Raji (cell line): ENCODE data around the gene NUP153.

Experiments
- POLR2A ChIP-seq: IDR thresholded peaks from 2 replicates; pipeline ENCODE4 v1.6.1; 2011; ENCODE audit warnings: low read depth, low read length, control low read depth; ENCODE audit not compliant: insufficient read depth

The NUP153 gene

DNA sequence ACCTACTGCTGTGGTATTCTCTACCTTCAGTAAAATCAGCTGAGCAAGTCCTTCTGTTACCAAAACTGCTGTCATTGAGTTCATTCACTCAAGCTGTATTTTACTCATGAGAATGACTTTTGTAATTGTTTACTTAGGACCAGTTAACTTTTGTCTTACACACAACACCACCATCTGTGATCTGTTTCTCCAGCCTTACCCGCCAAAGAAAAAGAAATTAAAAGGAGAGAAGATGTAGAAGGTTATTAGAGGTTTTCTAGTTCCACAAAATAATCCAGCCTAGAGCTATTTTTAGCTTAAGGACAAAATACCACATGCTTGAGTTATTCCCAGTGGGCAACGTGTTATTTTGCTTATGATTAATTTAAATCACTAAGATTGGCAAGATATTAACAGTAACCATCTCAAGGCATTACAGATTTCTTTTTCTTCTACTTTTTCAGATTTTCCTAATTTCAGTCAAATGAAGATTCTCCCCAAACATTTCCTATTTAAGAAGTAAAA, 68.5 kb downstream of the NUP153 start:
- no peak for TF ChIP-seq POLR2A

DNA sequence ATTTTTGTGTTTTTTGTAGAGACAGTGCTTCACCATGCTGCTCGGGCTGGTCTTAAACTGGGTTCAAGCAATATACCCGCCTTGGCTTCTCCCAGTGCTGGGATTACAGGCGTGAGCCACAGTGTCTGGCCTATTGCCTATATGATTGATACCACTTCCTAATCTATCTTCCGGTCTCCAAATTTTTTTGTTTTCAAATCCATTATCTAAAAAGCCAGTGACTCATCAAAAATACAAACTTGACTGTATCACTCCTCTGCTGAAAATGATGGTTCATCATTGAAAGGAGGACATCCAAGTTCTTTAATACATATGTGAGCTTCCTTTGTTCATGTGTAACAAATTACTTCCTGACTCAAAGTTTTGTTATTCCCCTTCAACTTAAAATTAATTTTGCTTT, 71.2 kb downstream of the NUP153 start:
- no peak for TF ChIP-seq POLR2A

DNA sequence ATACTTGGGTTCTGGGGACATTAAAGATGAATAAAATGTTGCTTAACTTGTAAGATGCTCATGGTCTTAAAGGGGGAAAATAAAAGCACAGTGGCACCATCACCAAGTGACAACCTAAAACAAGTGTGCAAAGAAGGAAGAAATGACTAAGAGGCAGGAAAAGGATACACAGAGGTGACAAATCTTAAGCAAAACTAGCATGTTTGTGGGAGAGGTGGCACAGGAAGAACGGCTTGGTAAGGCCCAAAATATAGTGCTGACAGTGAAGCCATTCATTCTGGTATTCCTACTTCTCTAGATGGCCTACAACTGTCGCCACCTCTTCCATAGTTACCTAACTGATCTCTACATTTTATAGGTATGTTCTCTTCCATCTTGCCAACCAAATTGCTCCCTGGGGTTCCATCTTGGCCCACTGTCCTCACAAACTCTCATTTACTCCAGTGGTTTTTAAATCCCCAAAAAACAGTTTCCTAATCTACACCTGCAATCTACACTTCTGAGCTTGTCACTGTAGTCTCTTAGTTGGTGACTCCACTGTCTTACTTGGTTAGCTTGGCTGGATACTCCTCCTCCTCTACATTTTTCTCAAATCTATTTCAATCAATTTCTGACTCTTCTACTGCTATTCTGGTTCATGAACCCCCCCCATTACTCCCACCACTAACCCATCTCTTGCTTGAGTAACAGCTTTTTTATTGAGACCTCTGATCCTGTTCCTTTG, 73.1 kb downstream of the NUP153 start:
- TF ChIP-seq POLR2A = no peak

DNA sequence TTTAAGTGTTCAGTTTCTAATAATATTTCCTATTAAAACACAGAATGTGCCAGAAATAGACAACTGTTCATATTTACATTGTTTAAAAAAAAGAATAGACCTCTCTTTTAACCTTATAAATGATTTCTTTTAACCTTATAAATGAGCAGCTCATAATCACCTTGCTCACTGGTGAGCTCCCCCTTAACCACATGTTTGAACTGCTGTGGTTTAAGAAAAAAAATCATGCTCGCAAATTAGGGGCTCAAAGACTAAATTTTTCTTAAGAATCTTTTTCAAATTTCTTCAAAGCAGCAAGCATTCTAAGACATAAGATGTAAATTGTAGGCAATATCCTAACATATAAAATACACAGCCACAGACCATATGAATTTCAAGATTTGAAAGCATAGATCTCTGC, 73.8 kb downstream of the NUP153 start:
- TF ChIP-seq POLR2A = no peak

DNA sequence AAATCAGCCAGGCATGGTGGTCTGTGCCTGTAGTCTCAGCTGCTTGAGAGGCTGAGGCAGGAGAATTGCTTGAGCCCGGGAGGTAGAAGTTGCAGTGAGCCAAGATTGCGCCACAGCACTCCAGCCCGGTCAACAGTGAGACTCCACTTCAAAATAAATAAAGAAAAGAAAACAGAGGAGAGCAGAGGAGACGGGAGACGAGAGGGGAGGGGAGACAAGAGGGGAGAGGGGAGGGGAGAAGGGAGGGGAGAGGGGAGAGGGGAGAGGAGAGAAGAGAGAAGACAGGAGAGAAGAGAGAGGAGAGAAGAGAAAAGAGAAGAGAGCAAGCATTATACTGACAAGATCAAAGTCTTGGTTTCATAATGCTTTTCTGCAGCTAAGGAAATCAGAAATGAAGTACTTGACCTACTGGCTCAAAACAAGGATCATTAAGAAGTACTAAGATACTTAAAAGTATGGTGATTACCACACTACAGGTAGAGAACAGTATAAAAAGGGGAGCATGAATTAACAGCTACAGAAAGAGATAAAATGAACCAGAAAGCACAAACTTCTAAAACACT, 76.1 kb downstream of the NUP153 start:
- no peak for TF ChIP-seq POLR2A

DNA sequence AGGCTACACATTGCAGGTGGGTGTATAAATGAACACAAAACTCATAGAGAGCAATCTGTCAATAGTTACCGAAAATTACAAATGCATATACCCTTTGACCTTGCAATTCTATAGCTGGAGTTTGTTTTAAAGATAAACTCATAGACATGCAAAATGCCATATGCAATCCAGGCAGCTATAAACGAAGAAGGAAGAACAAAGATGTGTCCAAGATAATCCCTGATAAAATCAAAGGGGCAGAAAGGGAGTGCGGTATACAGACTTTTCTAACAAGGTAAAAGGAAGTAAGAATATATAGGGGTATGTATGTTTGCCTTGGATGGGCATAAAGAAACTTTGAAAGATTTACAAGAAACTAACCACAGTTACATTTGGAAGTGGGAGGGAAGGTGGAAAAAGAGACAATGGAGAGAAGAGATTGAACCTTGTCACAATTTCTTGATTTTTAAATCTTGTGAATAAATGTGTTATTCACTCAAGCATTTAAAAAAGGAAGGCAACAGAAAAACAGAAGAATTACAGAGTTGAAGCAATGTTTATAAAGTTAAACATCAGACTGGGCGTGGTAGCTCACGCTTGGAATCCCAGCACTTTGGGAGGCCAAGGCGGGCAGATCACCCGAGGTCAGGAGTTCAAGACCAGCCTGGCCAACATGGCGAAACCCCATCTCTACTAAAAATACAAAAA, 76.8 kb downstream of the NUP153 start:
- no peak for TF ChIP-seq POLR2A

DNA sequence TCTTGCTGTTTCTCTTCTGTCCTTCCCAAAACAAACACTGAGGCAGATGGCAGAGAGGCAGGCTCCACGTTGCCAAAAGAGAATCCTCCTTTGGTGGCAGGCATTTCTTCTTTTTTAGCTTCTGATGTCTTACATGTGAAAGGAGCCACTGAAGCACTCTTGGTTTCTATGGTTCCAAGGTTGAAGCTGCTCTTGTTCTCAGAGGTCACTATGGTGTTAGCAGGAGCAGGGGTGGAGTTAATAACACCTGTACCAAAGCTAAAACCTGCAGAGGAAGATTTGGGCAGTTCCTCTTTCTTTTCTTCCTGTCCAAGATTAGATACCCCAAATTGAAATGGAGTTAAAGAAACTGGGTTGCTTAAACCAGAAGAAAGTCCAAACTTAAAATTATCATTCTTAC, 77.9 kb downstream of the NUP153 start:
- TF ChIP-seq POLR2A = no peak

DNA sequence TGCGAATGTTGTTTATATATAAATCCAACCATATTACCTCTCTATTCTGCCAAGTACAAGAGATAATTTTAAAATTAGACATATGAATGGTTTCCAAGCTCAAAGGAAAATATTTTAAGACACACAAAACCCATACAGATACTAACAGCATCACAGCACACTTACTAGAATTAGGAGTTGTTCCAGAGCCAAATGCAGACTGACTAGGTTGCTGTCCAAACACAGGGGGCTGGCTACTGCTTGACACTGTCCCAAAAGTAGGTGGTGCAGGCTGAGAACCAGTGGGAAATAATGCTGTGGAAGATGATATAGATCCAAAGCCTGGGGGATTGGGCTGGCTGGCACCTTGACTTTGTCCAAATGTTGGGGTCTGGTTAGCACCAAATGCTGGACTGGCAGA, 82.3 kb downstream of the NUP153 start:
- TF ChIP-seq POLR2A = no peak

DNA sequence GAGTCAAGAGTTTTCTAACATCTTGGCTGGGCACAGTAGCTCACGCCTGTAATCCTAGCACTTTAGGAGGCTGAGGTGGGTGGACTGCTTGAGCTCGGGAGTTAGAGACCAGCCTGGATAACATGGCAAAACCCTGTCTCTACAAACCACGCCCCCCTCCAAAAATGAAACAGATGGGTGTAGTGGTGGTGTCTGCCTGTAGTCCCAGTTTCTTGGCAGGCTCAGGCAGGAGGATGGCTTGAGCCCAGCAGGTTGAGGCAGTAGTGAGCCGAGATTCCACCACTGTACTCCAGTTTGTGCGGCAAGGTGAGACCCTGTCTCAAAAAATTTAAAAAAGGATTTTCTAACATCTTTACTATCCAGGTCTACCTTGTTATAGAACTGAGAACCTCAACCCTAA, 84.6 kb downstream of the NUP153 start:
- no peak for TF ChIP-seq POLR2A

DNA sequence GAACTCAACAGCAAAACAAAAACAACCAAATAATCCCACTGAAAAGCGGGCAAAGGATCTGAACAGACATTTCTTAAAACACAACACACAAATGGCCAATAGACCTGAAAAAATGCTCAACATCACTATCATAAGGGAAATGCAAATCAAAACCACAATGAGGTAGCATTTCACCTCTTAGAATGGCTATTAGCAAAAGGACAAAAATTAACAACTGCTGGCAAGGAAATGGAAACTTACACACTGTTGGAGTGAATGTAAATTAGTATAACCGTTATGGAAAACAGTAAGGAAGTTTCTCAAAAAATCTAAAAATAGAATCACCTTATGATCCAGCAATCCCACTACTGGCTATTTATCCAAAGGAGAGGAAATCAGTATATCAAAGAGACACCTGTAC, 85.7 kb downstream of the NUP153 start:
- no peak for TF ChIP-seq POLR2A

DNA sequence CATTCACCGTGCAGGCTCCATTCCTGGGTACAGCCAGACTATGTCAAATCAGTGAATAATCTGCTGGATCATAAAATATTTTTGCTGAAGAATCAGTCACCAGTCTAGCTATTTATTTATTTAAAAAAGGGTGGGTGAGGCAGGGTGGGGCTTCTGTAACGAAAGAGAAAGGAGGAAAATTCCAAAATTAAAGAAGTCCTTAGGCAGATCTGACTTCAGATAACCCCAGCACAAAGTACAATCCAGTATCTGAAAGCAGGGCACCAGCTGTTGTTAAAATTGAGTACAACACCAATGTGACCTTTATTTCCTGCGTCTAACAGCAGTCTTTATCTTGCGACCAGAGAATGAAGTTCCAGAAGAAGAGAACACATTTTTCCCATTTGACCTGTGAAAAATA, 90.9 kb downstream of the NUP153 start:
- no peak for TF ChIP-seq POLR2A

DNA sequence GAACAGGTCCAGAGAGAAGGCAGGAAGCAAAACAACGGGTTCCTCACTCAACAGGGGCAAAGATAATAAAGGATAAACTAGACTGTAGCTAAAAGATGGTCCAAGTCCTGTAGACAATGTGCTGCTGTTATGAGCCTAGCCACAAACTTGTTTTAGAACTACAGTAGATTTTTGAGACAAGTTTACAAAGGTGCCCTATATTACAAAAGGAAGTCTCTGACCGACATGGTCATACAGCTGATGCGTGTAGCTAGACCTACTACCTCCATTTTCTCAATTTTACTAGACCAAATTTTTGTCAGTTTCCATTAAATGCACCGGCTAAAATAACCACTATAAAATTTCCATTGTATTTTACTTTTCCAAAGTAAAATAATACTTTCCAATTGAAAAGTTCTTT, 94.7 kb downstream of the NUP153 start:
- no peak for TF ChIP-seq POLR2A

DNA sequence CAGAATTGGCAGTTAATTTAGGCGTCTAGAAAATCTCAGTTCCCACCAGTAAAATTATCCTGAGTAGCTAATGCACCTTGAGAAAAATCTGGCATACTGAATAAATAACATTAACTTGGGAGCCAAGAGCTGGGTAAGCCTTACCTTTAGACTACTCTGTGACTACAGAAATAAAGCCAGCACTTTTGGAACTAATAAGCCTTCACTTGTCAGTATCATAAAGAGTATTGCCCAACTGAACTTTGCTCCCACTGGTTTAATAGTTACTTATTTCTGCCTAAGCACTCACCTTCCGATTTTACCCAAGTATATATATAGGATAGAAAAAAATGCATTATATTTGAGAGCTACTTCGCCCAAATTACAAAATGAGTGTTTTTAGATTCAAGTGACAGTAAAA, 95.9 kb downstream of the NUP153 start:
- TF ChIP-seq POLR2A = no peak

DNA sequence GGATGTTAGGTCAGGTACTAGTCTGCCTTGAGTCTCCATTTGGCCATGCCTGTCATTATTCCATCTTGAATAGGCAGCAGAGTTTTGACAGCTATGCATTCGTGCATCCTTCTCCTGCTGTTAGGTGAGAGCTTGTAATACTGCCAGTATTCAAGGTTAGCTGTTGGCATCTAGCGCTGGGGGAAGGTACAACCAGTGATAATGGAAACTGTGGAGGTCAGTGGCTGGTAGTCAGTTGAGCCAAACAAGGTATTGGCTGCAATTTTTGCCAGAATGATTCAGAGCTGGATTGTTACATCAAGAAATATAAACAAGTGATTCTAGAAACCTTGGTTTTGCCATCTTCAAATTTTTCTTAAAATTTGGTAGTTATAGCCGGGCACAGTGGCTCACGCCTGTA, 100.1 kb downstream of the NUP153 start:
- TF ChIP-seq POLR2A = no peak

DNA sequence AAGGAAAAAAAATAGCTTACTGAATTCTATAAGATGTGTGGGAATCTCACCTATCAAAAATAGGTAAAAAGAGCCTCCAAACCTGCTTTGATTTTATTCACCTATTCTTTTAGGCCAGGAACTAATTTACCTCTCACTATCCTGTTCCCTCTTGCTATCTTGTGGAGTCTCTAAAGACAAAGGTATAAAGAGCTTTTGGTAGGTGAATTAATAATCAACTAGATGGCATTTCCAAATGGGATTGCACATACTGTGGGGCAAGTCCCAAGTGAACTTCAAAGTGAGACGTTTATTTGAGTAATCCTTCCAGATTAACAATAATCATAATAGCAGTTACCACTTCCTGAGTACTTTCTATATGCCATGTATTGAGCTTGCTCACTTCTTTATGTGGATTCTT, 103.8 kb downstream of the NUP153 start:
- TF ChIP-seq POLR2A = no peak

DNA sequence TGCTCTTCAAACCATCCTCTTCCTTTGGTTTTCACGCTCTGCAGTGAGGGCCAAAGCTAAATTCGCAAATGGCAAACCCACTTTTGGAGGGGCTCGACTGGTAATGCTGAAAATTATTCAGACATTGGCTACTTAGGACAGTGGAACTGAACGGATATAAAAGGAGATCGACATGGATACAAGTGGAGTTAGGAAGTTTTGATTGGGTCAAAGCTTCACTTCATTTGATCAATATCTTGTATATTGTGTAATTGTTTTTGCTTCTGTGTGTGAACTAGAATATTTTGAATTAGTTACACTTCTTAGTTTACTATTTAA, 105.4 kb downstream of the NUP153 start:
- TF ChIP-seq POLR2A = no peak
